Amygdala (tissue), 56 donors: Measurements from ENCODE around the gene TMEM258.

Experiments used
- DNase-seq, 56 donors: peaks; one replicate each; lab custom pipeline; 2025; lab: John Stamatoyannopoulos, UW

Gene TMEM258

DNA sequence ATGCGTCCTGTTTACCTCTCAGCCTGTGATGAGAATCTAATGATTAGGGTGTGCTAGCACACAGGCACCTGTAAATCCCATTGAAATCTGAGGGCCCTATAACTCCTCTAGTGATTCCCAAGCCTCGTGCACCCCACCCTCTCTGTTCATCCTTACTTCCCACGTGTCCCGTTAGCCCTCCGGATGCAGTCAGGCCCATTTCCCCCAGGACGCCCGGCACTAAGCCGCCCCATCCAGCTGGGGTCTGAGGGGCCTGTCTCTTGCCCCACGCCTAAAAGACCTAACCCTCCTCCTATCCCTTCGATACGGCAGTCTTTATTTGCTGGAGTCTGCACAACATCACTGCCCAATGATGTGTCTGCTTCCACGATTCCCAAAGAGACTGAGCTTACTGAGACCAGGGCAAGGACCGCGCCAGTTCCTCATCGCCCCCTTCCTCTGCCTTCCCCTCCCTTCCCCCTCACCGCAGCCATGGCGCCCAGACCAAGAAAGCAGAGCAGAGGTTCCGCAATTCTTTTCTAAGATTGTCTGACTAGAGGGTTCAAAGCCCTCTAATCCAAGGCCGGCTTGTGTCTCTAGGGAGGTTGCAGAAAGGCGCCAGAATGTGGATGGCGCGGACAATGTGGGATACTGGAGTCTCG lies 34.7 kb upstream of the TMEM258 start:
- peak in 11 of 56 donors; percentile 35 to 72 (median 52) for DNase-seq

DNA sequence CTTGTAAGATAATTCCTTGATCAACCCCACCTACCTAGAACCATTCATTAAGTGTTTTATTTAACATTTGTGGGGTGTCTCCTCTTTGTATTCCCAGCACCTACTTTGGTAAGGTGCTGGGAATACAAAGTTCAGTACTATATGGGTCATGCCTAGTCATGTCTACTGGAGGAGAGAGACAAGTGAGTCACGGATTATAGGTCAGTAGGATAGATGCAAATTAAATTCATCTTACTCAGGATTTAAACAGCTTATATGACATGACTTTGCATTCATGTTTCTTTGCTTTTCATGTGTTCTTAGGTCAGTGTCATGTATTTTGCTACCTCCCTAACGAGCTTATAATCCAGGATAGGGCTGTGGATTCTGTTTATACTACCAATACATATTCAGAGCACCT lies 27.8 kb upstream of the TMEM258 start:
- no peak for DNase-seq

GRCh38 chr11:61817471-61818202 lies 25.2 kb upstream of the TMEM258 start:
- DNase-seq: no peak

GRCh38 chr11:61816736-61817455 lies 24.5 kb upstream of the TMEM258 start, which contains the start of gene FADS1:
Gene FADS1, minus strand, starts transcription at chr11:61817003. Its CDS starts 74 bp downstream, at chr11:61816929.
- peak in 55 of 56 donors; percentile 44 to 97 (median 88) for DNase-seq

DNA sequence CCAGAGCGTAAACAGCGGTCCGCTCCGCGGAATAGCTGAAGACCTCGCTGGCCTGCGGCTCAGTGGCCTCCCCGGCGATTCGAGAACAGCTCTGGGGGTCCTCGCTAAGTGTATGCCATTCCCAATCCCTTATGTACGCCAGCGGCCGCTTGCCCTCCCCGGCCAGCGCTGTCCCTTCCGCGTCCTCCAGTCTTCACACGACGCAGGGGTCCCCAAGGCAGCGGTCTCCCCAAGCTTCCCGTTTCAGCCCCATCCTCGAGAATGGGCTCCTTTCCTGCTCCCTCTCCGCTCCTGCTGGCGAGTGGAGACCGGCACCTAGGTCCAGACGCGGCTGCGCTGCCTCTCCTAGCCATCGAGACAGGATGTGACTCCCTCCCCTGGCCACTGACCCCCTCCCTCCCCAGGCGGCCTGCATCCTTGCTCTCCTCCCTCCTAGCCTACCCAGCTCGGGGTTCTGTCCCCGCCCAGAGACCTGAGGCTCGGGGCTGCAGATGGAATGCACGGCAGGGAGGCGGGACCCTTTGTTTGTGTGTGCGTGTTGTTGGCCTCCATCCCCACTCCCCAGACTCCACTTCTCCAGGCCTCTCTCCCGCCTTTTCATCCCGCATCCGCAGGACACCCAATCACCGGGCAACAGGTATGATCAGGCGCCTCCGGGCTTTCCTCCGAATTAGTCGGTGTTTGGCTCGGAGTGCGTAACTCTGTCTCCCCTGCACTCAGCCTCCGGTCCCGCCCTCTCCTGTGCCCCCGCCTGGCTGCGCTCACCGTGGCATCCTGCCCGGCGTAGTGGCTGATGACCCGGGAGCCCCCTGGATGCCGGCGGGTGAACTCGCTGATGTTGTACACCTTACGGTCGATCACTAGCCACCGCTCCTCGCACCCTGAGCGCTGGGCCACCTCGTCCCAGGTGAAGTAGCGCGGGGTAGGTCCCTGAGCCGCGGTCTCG lies 23.7 kb upstream of the TMEM258 start:
- peak in 43 of 56 donors; percentile 33 to 81 (median 66) for DNase-seq

GRCh38 chr11:61814958-61815789 lies 22.8 kb upstream of the TMEM258 start:
- peak; percentile 82 to 99 (median 95) for DNase-seq

DNA sequence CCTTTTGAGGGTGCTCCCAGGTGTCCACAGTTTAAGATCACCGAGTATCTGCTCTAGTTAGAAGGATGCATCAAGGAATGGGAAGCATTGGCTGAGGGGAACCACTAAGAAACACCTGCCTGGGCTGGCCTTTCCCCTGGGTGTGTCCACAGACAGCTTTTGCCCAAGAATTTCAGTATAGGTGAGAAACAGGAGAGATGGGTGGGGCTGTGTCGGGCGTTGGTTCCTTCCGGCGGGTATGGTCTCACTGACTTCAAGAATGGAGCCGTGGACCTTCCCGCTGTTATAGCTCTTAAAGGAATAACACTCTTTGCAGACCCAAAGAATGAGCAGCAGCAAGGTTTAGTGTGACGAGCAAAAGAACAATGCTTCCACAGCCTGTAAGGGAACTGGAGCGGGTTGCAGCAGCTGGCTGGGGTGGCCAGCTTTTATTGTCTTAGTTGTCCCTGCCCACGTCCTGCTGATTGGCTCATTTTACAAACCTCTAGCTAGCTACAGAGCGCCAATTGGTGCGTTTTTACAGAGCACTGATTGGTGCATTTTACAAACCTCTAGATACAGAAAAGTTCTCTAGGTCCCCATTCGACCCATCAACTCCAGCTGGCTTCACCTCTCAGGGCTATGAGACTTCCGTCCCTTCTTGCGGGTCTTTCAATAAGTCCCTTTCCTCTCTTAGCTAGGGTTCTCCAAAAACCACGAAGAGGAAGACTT lies 22.0 kb upstream of the TMEM258 start:
- DNase-seq: peak in 40 of 56 donors; percentile 19 to 84 (median 58)

DNA sequence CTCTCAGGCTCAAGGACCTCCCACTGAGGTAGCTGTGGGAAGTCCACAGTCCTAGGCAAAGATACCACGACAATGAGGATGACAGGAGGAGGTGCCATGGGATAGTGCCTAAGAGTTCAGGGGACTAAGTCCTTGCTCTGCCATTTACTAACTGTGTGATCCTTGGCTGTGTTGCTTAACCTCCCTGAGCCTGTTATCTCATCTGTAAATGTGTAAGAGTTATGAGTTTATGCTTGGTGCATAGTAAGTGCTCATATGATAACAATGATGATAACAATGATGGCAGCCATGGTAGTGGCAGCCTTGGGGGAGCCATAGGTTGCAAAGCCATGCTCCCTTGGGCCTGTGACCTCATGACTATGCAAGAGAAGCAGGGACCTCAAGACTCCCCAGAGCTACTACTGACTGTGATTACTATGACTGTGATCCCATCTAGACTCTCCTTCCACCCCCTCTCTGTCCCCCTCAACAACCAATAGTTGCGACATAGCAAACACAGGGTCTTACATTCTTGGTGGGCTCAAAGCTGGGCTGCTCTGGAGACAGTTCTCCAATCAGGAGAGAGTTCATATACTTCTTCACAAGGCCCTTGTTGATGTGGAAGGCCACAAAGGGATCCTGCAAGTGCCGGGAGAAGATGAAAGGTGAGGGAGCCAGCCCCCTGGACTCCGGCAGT lies 20.5 kb upstream of the TMEM258 start:
- DNase-seq: no peak

- no peak for DNase-seq
These were observed 19.4 kb upstream of the TMEM258 start for GRCh38 chr11:61811831-61812230.

DNA sequence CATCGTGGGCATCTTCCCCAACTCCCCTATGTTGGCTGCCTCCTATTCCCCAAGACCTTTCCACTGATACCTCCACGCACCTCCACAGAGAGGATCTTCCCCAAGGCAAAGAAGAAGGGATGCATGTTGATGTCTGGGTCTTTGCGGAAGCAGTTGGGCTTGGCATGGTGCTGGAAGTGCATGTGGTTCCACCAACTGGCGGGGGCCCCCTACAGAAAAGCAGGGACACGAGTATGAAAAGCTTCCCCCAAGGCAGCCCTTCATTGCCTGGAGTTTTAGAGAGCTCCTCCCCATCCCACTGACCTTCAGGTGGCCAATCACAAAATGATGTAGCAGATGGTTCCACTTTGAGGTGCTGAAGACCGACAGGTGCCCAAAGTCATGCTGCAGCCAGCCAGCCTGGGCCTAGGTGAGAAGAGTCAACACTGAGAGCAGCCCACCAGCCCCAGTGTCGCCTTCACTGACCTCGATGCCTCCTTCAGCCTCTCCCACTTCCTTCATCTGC lies 18.3 kb upstream of the TMEM258 start:
- DNase-seq: no peak

GRCh38 chr11:61806785-61807184 lies 14.4 kb upstream of the TMEM258 start:
- DNase-seq: no peak

GRCh38 chr11:61805146-61805545 lies 12.7 kb upstream of the TMEM258 start:
- no peak for DNase-seq

DNA sequence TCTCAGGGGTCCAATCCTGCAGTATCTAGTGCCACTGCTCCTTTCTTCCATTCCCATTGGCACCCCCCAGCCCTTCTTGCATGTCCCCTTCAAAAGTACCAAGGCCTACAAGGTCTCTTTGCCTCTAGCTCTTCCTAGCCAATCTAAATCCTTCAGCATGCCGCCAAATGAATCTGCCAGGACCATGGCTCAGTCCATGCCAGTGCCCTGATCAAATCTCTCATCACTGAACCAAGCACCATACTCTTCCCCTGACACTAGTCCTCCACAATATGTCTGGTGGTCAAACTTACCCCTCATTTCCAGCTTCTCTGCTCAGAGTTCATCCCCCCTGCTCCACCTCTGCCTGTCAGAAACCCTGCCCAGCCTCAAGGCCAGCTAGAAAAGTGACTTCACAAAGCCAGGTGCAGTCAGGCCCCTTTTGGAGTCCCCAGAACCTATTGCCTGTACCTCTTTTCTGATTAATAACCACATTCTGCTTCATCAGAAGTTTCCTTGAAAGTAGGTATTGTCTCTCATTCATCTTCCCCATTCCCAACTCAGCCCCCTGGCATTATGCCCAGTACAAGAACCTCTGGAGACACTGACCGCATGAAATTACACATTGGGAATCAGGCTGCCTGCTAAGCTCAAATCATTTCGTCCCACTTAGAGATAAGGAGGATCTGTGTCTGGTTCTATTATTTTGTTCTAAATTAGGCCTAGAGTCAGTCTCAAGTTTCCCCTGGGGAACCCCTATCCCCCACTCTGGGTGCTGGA lies 11.7 kb upstream of the TMEM258 start:
- peak in 1 of 56 donors; percentile 39 for DNase-seq

DNA sequence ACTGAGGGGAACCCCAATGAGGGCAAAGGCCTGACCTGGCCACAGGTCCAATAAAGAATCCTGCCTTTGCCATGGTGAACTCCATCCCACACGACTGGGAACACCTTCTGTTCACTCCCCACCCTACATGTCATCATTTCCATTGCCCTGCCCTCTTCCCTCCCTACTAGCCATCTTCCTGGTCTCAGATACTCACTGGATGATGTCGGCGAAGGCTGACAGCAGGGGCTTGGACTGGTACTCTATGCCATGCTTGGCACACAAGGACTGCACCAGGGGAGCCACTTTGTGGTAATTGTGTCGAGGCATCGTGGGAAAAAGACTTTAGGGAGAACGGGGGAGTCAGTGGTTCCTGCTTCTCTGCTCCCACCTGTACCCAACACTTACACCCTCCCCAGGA lies 10.2 kb upstream of the TMEM258 start:
- DNase-seq: no peak

DNA sequence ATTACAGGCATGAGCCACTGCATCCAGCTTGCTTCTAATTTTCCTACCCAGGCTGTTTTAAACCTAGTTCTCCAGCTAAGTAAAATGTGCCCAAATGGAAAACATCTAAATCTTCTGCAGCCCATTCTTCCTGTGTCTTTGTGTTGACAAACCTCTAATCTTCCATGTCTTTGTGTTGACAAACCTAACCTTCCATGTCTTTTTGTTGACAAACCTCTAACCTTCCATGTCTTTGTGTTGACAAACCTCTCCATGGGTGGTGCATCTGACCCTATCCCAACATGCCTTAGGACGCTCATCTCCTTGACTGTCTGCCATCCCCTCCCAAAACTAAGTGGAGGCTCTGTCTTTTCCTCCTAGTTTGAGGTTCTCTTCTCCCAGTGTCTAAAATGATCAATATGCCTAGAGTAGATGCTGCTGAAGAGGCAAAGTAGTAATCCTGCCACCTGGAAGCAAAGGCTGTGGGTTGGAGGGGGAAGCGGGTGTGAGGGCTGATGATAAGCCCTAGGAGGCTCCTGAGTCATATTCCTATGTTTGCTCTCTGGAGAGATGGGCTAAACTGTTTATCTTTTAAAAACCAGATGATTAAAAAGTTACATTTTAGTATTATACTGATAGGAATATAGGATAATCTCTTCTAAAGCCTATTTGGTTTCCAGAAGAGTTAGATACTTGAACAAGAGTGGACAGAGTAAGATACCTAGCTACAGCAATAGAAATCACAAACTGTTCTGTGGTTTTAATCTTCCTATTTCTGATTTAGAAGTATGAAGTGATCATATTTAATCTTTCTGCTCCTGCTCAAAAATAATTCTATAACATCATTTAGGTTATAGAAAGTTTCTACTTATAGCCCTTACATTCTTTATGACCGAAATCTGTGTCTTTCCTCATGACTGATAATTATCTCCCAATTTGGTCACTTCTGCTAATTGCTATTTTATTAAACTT lies 8.2 kb upstream of the TMEM258 start:
- no peak for DNase-seq
